ENCODE measurements around the gene SNAPC2. TPM values are rescaled to one million over a fixed set of nuclear protein-coding genes. Genes with fewer than 3 reads are reported as not detected.

SNAPC2 gene
- total RNA-seq, 1 experiment from 2014 or later = 63.0 TPM

GRCh38 chr19:7885818-7886217, 34.3 kb upstream of the SNAPC2 start:
- intact Hi-C loops (cut with micrococcal nuclease; ENCODE audit: unreplicated experiment) (no loop called here), in situ Hi-C loops (cut with HindIII; ENCODE audit: low pct_unique_long_range_greater_than_20kb, low sequenced_read_pairs) (no loop called here)
- POLR2A ChIA-PET = interaction anchor here (0.5 kb wide), 1 partner anchor 14 kb away, joined by 3 read pairs; no protein-coding TSS in a partner anchor
- Histone ChIP-seq H3K9me3 (ENCODE audit: control insufficient read depth, insufficient read depth, low read depth, low read length) (no peaks in the 10 kb centered on the region), H3K27ac (ENCODE audit: low read length) (no peak overlapping the region), H3K27me3 (ENCODE audit: control insufficient read depth, insufficient read depth, low read length) (no peaks in the 10 kb centered on the region), H3K4me1 (ENCODE audit: control insufficient read depth, insufficient read depth, low read length) (no peaks in the 10 kb centered on the region), H3K4me3 (ENCODE audit: low read depth in 2 of 2, low read length in 2 of 2) (no peak overlapping the region), H3K36me3 (ENCODE audit: control insufficient read depth, insufficient read depth, low read length) (peaks cover 3% of the 10 kb centered on the region; the same call in 1 of the 2 replicates)
- CTCF ChIA-PET = interaction anchor here (0.6 kb wide), 1 partner anchor 60 kb away, joined by 7 read pairs; no protein-coding TSS in a partner anchor
- no peak for DNase-seq (ENCODE audit: low read depth, low spot score)
- TF ChIP-seq TCF7L2 (IDR thresholded peaks at IDR 0.05; ENCODE audit: low read depth, low read length) (no peak), POLR2AphosphoS5 (IDR thresholded peaks at IDR 0.05; ENCODE audit: low read depth, low read length) (no peak), CTCF (IDR thresholded peaks at IDR 0.05) (no peak), SIN3A (IDR thresholded peaks at IDR 0.05; ENCODE audit: borderline replicate concordance, insufficient read depth, low read depth, low read length) (no peak), REST (IDR thresholded peaks at IDR 0.05; ENCODE audit: insufficient read depth in 1 of 2, low read depth in 2 of 2, low read length in 1 of 2) (no peak)
- no peak for ATAC-seq
- BruUV-seq (replicated peaks) = no TSS peak

GRCh38 chr19:7887408-7888144, 32.6 kb upstream of the SNAPC2 start:
- BruUV-seq (replicated peaks) = no TSS peak
- no peak overlapping the region for H3K27ac ChIP-seq (ENCODE audit: low read length)
- in situ Hi-C loops (cut with HindIII; ENCODE audit: low pct_unique_long_range_greater_than_20kb, low sequenced_read_pairs) (no loop called here), intact Hi-C loops (cut with micrococcal nuclease; ENCODE audit: unreplicated experiment) (no loop called here)
- DNase-seq (ENCODE audit: low read depth, low spot score) = no peak
- ATAC-seq = no peak
- peak overlapping the region; percentile 45 to 46 for H3K4me3 ChIP-seq (ENCODE audit: low read depth in 2 of 2, low read length in 2 of 2)
- H3K9me3 ChIP-seq (ENCODE audit: control insufficient read depth, insufficient read depth, low read depth, low read length) = no peaks in the 10 kb centered on the region
- no peaks in the 10 kb centered on the region for H3K27me3 ChIP-seq (ENCODE audit: control insufficient read depth, insufficient read depth, low read length)
- H3K4me1 ChIP-seq (ENCODE audit: control insufficient read depth, insufficient read depth, low read length) = no peaks in the 10 kb centered on the region
- POLR2A ChIA-PET = interaction anchor here (0.6 to 0.7 kb wide), 2 partner anchors 26 to 59 kb away, joined by 3 to 5 read pairs; no protein-coding TSS in a partner anchor
- TF ChIP-seq POLR2AphosphoS5 (IDR thresholded peaks at IDR 0.05; ENCODE audit: low read depth, low read length) (no peak), CTCF (IDR thresholded peaks at IDR 0.05) (no peak)
- H3K36me3 ChIP-seq (ENCODE audit: control insufficient read depth, insufficient read depth, low read length) = peaks cover 3% of the 10 kb centered on the region; the same call in 1 of the 2 replicates
- CTCF ChIA-PET = no interaction called here

Measured in Panc1 (cell line).